GM21423 (cell line): ENCODE measurements around the gene CYB5R3.
A peak's percentile ranks its signal among the peaks of the same experiment; 100 is the strongest.
"Not testable (repeated sequence)": the region's sequence is repeated elsewhere in the genome, so short reads cannot be mapped to it uniquely, and the experiment has no call there.

Experiments used
- ATAC-seq: cut with Tn5 transposase; IDR thresholded peaks from one replicate; pipeline ENCODE4 v1.9.1; 2021; ENCODE audit warnings: mild to moderate bottlenecking, moderate library complexity; ENCODE audit not compliant: unreplicated experiment

The CYB5R3 gene

GRCh38 chr22:42679691-42680090 is 30.5 kb upstream of the CYB5R3 start:
- ATAC-seq: no peak

- ATAC-seq: no peak
Observed at GRCh38 chr22:42678894-42679293, 29.7 kb upstream of the CYB5R3 start.

DNA sequence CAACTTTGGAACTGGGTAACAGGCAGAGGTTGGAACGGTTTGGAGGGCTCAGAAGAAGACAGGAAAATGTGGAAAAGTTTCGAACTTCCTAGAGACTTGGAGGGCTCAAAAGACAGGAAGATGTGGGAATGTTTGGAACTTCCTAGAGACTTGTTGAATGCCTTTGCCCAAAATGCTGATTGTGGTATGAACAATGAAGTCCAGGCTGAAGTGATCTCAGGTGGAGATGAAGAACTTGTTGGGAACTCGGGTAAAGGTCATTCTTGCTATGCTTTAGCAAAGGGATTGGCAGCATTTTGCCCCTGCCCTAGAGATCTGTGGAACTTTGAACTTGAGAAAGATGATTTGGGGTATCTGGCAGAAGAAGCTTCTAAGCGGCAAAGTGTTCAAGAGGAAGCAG is 28.7 kb upstream of the CYB5R3 start:
- not testable (repeated sequence) for ATAC-seq

DNA sequence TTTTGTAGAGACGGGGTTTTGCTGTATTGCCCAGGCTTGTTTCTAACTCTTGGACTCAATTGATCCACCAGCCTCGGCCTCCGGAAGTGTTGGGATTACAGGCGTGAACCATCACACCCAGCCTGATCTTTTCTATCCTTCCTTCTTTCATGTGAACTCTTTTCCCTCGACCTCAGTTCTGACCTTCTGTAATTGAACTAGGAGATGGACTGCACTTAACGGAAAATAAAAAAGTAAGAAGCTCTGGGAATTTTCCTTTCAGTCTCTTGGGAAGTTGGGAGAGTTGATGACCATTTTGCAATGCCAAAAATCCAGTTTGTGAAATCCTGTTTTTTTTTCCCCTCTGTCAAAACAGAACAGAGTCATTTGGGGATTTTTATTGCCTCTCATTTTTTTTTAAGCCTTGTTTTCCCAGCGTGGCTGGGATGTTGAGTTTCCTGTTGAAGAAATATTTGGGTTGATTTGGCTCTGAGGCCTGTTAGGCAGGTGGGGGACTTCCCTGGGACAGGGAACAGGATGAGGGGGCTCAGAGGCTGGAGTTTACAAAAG is 26.9 kb upstream of the CYB5R3 start:
- no peak for ATAC-seq

DNA sequence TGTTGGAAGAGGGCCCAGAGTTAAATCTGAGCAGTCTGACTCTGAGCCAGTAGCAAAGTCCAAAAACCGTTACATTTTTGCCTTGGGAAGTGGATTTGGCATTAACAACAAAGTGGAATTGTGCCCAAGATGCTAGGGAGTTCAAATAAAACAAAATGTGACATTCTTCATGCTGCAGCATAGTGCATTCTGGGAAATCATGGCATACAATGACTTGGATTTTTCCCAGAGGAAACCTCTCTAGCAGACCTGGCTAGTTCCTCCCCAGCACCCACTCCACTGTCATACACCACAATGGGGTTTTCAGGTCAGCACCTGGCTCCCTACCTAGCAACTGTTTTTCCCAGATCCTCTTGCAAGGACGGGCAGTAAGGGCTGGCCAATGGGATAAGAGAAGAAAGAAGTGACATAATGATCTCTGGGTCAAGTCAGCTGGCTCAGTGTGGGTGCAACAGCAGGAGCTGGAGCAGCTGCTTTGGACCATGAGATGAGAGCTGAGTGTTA is 24.8 kb upstream of the CYB5R3 start:
- ATAC-seq: no peak

- ATAC-seq: not testable (repeated sequence)
Observed at GRCh38 chr22:42673071-42673470, 23.9 kb upstream of the CYB5R3 start.

DNA sequence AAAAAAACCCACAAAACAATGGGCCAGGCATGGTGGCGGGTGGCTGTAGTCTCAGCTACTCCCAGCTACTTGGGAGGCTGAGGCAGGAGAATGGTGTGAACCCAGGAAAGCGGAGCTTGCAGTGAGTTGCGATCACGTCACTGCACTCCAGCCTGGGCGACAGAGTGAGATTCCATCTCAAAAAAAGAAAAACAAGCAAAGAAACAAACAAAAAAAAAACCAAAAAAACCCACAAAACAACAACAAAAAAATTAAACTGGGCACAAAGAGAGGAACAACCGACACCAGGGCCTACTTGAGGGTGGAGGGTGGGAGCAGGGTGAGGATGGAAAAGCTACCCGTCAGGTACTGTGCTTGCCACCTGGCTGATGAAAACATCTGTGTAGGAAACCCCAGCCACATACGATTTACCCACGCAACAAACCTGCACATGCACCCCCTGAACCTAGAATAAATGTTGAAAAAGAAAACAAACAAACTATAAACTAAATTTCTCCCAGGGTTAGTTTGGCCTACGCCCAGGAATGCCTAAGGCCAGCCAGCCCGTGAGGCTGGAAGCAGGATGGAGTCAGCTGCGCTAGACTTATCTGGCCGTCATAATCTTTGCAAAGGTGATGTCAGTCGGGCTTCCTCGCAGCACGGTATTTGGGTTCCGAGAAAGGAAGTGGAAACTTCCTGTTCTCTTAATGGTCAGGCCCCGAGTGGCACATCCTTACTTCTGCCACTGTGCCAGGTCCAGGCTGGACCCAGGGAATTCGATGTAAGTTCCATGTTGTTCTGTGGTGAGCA is 21.9 kb upstream of the CYB5R3 start:
- no peak for ATAC-seq

GRCh38 chr22:42670046-42670445 is 20.9 kb upstream of the CYB5R3 start:
- no peak for ATAC-seq

GRCh38 chr22:42666393-42666792 is 17.2 kb upstream of the CYB5R3 start:
- not testable (repeated sequence) for ATAC-seq

DNA sequence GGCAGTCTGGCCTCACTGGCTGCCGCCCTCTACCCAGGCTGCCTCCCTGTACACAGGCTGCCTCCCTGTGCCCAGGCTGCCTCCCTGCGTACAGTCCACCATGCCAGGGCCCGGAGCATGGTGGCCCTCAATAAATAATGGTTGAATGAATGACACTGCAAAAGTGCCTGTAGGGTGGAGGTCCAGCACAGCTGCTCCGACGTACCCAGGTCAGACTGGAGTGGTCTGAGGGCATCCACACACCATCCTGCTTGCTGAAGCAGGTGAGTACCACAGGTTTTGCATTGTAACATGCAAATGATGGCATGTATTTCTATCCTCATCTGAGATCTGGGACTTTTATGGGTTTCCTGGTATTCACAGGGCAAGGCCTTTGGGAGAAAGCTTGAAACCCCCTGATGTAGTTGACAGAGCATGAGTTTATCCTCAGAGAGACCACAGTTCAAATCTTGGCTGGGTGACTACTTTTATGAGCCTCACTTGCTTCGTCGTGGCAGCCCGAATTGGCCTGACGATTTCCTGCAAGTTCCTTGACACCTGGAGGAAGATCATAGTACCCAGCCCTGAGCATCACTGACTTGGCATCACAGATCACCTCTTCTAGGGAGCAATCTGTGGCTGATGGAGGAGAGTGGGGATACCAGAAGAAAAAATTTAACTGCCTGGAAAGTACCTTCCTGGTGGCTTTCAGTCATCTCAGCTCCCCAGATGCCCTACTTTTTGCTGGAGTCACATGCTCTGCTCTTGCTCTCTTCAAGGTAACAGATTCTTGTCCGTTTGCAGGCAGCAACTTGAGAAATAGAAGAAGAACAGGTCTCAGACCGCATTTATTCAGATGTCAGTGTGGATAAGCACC is 16.0 kb upstream of the CYB5R3 start:
- ATAC-seq: no peak

GRCh38 chr22:42661985-42662831 is 13.0 kb upstream of the CYB5R3 start:
- ATAC-seq: no peak

DNA sequence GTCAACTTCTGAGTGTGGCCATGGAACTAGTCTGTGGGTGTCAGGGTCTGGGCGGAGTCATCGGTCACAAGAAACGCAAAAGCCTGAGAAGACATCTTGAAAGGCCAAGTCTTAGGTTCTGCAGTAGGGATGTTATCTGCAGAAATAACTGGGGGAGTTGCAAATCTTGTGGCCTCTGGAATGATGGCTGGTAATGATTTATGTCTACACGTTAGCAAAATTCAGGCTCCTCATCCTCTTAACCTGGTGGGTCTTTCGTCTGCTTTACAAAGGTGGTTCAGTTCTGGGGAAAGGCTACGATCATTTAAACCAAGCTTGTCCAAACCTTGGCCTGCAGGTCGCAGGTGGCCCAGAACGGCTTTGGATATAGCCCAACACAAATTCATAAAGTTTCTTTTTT is 7.4 kb upstream of the CYB5R3 start:
- no peak for ATAC-seq

GRCh38 chr22:42655693-42656092 is 6.5 kb upstream of the CYB5R3 start:
- ATAC-seq: peak; percentile 68

DNA sequence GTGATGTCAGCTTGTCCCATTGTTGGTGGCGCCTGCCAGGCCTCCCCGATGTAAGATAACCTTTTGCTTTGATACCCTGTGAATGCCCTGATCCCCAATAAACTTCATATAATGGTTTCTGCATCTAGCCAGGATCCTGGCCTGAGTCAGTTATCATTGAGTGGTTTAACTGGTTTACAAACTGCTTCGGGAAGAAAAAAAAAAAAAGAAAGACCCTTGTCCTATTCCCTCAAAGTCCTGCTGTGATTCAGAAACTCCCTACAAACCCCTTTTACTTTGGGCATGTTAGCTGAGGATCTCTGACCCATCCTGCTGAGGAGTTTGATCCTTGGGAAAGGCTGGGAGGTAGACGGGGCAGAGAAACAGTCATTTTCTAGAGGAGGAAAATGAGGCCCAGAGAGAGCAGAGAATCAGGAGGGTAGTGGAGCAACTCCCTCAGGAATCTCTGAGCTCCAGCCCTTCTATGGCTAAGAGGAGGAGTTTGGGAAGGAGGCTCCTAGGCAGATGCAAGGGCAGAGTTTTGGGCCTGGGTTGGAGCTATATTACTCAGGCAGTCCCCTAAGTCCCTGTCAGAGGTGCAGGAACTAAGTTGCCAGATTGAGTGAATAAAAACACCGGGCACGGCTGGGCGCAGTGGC is 5.4 kb upstream of the CYB5R3 start:
- ATAC-seq: no peak

GRCh38 chr22:42653999-42654398 is 4.8 kb upstream of the CYB5R3 start:
- ATAC-seq: no peak

DNA sequence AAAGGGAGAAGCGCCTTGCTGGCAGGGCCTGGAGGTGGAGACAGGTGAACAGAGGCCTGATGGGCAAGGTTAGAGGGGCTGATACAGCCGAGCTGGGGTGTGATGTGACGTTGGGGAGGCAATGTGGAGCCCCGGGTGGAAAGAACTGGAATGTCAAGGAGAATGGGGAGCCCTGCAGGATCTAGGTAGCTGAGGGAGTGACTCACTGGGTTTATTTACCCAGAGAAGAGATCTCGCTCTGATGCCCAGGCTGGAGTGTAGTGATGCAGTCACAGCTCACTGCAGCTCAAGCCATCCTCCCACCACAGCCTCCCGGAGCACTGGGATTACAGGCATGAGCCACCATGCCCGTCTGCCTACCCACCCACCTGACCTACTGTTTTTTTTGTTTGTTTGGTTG is 1.9 kb upstream of the CYB5R3 start:
- ATAC-seq: no peak

- peak; percentile 29 for ATAC-seq
Observed at GRCh38 chr22:42648368-42649245, 585 bp downstream of the CYB5R3 start.

DNA sequence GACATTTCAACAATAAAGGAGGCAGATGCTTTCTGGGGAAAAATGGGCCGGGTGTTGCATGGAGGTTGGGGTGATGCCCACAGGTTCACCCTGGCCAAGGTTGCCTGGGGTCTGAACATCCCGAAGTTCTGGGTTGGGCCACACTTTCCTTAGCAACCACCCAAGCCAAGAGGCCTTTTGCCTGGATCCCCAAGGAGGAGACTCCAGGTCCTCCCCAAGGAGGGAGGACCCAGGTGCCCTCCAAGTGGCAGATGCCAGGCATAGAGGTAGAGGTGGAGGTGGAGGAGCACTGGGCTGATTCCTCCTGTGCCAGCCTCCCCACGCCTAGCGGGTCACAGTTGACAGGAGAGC is 1.2 kb downstream of the CYB5R3 start:
- ATAC-seq: no peak
